SIG-M5 (cell line): Measurements from ENCODE around the gene YIF1A.
"Not testable (repeated sequence)": the region's sequence is repeated elsewhere in the genome, so short reads cannot be mapped to it uniquely, and the experiment has no call there.

ENCODE experiments used
- DNase-seq: peaks from one replicate; lab custom pipeline; 2025; lab: John Stamatoyannopoulos, UW

Gene YIF1A

GRCh38 chr11:66268952-66269905 is 19.7 kb downstream of the YIF1A start:
- DNase-seq, result no peak

GRCh38 chr11:66268244-66268951 is 20.5 kb downstream of the YIF1A start, which contains the start of gene RAB1B:
Gene RAB1B (plus strand): TSS chr11:66268639. CDS start chr11:66268680, 41 bp downstream.
- peak; percentile 90 for DNase-seq

GRCh38 chr11:66267379-66268243 is 21.3 kb downstream of the YIF1A start:
- no peak for DNase-seq

- no peak for DNase-seq
Measured at GRCh38 chr11:66267039-66267378, 21.9 kb downstream of the YIF1A start.

- DNase-seq, result no peak
Measured at GRCh38 chr11:66266378-66267038, 22.4 kb downstream of the YIF1A start.

GRCh38 chr11:66265531-66266377 is 23.2 kb downstream of the YIF1A start:
- no peak for DNase-seq

GRCh38 chr11:66264914-66265313 is 24.0 kb downstream of the YIF1A start:
- no peak for DNase-seq

- DNase-seq, result no peak
Measured at GRCh38 chr11:66264383-66264782, 24.6 kb downstream of the YIF1A start.

GRCh38 chr11:66263785-66264184 is 25.2 kb downstream of the YIF1A start:
- DNase-seq, result no peak

- DNase-seq, result no peak
Measured at GRCh38 chr11:66263231-66263630, 25.7 kb downstream of the YIF1A start.

- DNase-seq, result no peak
Measured at GRCh38 chr11:66262696-66263095, 26.2 kb downstream of the YIF1A start.

- DNase-seq, result no peak
Measured at GRCh38 chr11:66262191-66262590, 26.8 kb downstream of the YIF1A start.

- no peak for DNase-seq
Measured at GRCh38 chr11:66261578-66261977, 27.4 kb downstream of the YIF1A start.

GRCh38 chr11:66259956-66260355 is 29.0 kb downstream of the YIF1A start:
- no peak for DNase-seq

- no peak for DNase-seq
Measured at GRCh38 chr11:66259225-66259624, 29.7 kb downstream of the YIF1A start.

- no peak for DNase-seq
Measured at GRCh38 chr11:66258473-66258893, 30.5 kb downstream of the YIF1A start.

- DNase-seq, result not testable (repeated sequence)
Measured at GRCh38 chr11:66253081-66253480, 35.9 kb downstream of the YIF1A start.

- DNase-seq, result no peak
Measured at GRCh38 chr11:66251809-66252208, 37.1 kb downstream of the YIF1A start.

GRCh38 chr11:66248903-66249302 is 40.0 kb downstream of the YIF1A start:
- no peak for DNase-seq

GRCh38 chr11:66247801-66248200 is 41.1 kb downstream of the YIF1A start:
- no peak for DNase-seq

- DNase-seq, result no peak
Measured at GRCh38 chr11:66247295-66247694, 41.6 kb downstream of the YIF1A start.
